ENCODE measurements around the gene RACGAP1.

The RACGAP1 gene

DNA sequence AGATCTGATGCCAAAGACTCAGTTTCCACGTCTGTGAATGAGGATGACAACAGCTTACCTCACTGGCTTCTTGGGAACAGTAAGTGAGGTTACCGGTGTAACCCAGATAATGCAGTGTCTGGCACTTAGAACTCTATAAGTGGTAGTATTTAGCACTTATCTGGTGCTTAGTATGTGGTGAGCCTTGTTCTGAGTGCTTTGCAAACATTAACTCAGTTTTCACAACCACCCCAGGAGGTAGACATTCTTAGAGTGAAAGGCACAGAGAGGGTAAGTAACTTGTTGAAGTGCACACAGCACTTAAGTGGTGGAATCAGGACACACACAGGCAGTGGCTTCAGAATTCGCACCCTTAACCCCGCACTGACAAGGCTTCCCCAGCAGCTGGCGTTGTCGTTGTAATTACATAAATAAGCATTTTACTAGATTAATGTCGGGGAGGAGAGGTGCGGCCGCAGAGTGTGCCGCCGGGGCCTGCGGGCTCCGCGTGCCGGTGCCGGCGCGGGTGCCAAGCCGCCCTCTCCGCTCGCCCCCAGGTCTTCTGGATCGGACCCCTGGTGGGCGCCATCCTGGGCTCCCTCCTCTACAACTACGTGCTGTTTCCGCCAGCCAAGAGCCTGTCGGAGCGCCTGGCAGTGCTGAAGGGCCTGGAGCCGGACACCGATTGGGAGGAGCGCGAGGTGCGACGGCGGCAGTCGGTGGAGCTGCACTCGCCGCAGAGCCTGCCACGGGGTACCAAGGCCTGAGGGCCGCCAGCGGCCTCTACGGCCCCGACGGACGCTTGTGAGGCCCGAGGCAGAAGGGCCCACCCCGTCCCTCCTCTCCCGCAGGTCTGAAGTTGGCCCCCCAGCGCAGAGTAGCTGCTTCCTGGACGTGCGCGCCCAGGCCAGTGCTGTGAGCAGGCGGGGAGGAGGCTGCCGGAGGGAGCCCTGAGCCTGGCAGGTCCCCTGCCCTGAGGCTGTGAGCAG, 70.1 kb downstream of the RACGAP1 start:
- DNase-seq (ENCODE audit: low read depth in 2 of 2): no peak

DNA sequence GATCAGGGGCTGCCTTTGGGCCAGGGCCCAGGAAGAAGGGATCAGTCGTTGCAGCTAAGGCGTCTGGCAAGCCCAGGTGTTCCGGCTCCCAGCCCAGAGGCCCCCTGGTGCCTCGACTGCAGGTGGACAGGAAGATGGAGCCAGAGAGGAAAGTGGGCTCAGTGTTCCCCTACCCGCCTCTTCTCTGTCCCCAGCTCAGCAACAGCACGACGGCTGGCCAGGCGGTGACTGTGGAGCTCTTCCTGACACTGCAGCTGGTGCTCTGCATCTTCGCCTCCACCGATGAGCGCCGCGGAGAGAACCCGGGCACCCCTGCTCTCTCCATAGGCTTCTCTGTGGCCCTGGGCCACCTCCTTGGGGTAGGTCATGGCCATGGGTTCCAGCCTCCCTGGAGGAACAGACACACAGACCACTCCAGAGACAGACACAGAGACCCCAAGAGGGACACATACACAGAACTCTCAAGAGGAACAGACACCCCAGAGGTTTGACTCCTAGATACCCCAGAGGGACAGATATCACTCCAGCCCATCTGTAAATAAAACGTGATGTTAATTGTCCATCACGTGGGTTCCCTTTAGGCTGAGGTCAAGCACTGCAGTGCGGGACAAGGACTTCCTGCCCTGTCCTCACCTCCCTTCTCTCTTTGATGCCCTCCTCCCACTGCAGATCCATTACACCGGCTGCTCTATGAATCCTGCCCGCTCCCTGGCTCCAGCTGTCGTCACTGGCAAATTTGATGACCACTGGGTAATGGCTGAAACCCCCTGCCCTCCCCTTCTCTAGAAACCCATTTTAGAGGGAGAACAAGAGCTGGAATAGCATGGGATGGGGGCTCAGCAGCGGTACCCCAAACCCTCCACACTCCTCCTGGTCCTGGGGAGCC, 71.1 kb downstream of the RACGAP1 start:
- DNase-seq (ENCODE audit: low read depth in 2 of 2): no peak

- no peak for DNase-seq (ENCODE audit: low read depth in 2 of 2)
These were observed 72.1 kb downstream of the RACGAP1 start for GRCh38 chr12:49953151-49953550.

DNA sequence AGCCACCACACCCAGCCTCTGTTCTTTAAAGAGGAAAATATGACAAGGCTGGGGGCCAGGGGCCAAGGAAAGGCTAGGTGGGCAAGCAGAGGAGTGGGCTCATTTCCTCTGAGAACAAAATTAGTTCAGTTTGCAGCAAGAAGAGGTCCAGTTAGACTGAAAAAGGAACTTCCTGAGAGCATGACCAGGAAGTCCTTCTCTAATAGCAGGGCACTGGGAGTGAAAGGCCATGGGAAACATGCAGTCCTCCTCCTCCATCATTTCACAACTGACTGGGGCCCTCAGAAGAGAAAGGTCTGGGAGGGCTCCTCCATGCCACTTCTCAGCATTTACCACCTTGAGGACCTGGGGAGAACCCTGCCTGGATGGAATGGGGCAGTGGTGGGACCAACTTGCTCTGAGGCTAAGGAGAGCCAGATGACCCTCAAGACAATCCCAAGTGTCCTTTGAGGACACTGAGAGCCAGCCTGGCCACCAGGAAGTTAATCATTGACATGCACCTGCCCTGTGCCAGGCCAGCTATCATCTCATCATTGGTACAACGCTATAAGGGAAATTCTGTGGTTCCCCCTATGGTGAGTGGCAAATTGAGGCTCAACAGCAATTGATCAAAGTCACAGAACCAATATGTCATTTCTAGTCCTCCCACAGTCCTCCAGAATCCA, 72.8 kb downstream of the RACGAP1 start:
- no peak for DNase-seq (ENCODE audit: low read depth in 2 of 2)

- DNase-seq (ENCODE audit: low read depth in 2 of 2): no peak
These were observed 73.7 kb downstream of the RACGAP1 start for GRCh38 chr12:49951411-49952240.

DNA sequence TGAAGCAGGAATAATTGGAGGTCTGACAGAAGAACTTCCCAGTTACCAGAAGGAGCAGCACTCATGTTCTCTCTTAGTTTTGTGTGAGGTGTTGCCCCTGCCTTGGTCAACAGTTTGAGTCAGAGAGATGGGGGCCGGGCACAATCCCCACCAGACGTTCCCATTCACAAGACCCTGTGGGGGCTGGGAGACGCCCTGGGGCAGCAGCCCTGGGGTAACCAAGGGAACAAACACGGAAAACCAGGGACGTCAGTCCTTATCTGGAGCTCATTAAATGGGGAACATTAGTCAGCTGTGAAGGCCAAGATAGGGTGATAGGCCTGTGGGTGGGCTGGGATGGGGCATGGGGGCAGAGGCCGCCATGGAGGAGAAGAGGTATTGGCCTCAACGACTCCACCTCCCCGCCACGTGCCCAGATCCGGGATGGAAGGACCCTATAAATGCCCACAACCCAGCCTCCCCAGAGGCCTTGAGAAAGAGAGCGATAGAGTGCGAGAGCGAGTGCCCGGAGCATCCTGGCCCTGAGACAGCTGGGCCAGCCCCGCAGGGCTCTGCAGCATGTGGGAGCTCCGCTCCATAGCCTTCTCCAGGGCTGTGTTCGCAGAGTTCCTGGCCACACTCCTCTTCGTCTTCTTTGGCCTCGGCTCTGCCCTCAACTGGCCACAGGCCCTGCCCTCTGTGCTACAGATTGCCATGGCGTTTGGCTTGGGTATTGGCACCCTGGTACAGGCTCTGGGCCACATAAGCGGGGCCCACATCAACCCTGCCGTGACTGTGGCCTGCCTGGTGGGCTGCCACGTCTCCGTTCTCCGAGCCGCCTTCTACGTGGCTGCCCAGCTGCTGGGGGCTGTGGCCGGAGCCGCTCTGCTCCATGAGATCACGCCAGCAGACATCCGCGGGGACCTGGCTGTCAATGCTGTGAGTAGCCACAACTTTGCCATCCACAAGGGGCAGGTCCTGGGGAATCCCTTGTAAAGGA, 74.7 kb downstream of the RACGAP1 start, which contains the start of gene AQP2:
Gene AQP2, plus strand, starts transcription at position 465 of the 979 bp plus-strand sequence. Its CDS starts 94 bp downstream, at position 559.
- DNase-seq (ENCODE audit: low read depth in 2 of 2): no peak

- DNase-seq (ENCODE audit: low read depth in 2 of 2): no peak
These were observed 75.4 kb downstream of the RACGAP1 start for GRCh38 chr12:49949866-49950265.

DNA sequence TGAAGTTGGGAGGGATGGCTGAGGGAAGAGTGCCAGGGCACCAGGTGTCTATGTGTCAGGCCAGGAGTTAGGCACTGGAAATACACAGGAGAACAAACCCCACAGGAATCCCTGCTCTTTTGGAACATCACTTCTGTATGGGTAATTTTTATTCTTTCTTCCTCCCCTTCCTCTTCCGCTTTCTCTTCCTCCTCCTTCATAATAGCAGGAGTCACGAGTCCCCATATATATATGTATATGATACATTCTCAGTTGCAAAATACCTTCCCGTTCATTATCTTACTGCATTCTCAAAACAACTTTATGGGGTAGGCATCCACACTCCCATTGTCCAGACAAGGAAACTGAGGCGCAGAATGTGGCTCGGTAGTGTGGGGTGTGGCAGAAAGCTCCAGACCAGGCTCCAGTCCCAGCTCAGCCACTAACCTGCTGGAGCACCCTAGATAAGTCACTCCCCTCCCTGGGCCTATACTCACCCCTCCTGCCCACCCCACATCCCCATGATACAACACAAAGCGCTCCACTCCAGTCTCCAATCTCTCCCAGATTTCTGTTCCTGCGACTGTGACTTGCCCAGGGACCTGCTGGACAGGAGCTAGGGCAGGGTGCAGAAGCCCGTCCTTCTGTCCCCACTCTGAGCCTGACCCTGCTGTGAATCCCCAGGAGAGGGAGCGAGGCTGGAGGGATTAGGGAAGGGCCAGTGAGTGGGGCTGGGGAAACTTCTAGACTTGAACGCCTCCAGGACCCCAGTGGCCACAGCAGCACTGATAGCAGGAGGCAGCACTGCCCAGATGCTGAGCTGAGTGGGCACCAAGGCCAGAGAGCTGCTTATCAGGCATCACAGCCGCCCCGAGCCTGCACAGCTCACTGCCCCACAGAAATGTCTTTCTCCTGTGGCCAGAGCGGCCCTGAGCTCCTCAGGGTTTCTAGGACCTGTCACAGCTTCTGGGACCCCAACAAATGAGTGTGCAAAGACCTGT, 76.1 kb downstream of the RACGAP1 start:
- DNase-seq (ENCODE audit: low read depth in 2 of 2): no peak

GRCh38 chr12:49947593-49948226, 77.6 kb downstream of the RACGAP1 start:
- no peak for DNase-seq (ENCODE audit: low read depth in 2 of 2)

DNA sequence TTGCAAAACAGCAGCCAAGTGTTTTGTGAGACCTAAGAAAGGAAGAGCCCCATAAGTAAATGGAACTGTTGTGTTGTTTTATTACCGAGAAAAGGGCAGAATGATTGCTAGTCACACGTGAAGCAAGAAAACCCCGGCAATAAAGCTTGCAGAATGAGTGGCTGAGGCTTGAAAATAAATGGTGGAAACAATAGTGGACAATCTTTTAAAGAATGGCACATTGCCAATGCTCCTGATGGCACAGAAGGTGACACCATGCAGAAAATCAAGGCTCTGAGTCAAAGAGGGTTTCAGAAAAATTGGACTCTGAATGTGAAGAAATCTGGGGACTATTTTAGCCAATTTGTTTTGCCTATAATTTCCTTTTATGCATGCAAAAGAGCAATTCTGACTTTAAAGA, 78.8 kb downstream of the RACGAP1 start:
- DNase-seq (ENCODE audit: low read depth in 2 of 2): no peak

DNA sequence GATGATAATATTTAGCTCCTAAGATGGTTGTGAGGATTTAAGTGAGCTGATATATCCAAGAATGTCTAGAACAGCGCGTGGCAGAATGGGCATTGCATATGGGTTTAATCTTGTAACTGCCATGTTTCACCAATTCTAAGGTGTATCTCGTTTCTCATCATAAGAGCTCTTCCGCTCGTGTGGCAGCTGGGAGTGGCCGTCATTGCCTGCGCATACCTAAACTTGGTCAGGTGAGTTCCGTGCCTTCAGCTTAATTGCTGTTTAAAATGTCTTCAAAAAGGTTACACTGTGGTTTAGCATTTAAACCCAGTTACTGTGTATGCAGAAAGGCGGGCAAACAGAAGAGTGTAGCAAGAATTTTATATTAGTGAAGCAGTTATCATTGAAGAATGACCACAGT, 79.2 kb downstream of the RACGAP1 start:
- no peak for DNase-seq (ENCODE audit: low read depth in 2 of 2)

GRCh38 chr12:49945394-49946080, 79.8 kb downstream of the RACGAP1 start:
- peak; percentile 62 to 68 for DNase-seq (ENCODE audit: low read depth in 2 of 2)

DNA sequence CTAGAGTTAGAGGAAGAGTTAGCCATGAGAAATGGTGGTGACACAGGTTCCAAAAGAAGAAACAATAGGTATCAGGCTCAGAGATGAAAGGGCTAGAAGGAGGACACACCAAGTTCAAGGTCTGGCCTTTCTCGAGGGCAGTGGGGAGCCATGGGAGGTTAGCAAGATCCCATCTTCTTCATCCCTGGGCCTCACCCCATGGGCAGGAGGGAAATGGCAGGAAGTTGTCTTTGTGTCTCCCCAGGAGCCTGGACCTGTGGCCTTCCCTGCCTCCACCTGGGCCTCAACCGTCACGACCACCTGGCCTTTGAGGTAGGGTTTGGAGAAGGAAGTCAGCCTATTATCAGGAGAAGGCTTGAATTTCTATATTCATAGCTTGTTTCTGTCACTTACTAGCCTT, 80.6 kb downstream of the RACGAP1 start:
- no peak for DNase-seq (ENCODE audit: low read depth in 2 of 2)

GRCh38 chr12:49944046-49944445, 81.2 kb downstream of the RACGAP1 start:
- no peak for DNase-seq (ENCODE audit: low read depth in 2 of 2)

- DNase-seq (ENCODE audit: low read depth in 2 of 2): no peak
These were observed 81.7 kb downstream of the RACGAP1 start for GRCh38 chr12:49943625-49943960.

DNA sequence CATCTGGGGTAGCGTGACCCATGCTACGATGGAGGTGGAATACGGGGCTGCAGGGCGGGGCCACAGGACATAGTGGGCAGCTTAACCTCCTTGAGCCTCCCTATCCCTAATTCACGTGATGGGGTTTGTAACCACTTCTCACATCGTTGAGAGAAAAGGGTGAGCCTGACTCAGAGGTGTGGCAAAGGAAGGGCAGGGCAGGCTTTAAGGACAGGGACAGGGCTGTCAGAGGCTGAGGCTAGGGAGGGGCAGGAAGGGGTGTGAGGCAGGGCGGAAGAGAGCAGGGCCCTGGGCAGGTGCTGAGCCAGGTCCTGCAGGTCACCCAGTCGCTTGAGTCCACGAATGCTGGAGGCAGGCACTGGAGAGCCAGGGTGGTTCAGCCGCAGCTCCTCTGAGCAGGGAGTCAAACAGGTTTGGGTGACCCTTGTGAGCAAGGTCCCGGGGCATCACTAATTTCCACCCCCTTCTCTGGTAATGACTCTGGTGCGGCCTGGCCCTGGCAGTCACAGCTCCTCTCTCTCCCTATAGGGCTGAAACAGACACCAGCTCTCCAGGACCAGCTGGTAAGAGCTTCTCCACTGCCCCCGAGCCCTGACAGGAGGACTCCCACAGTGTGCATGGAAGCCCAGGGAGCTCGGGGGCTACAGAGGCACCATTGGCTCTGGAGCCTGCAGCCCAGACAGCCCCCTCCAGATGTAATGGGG, 82.2 kb downstream of the RACGAP1 start:
- no peak for DNase-seq (ENCODE audit: low read depth in 2 of 2)

DNA sequence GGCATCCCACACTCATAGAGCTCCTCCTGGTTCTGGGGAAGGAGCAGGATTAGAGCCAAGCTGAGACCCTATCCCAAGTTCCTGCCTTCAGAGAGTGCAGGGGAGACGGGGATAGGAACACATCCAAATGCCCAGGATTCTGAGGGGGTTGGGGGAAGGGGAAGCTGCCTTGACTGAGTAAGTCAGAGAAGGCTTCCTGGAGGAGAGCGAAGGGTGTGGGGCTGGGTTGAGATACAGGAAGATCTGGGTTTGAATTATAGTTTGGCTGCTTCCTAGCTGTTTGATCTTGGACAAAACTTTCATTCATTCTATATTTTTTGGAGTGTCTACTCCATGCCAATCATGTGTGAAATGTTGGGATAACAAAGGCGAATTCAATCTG, 82.8 kb downstream of the RACGAP1 start:
- DNase-seq (ENCODE audit: low read depth in 2 of 2): no peak

All from stimulated activated CD8-positive, alpha-beta memory T cell treated with anti-CD3 and anti-CD28 coated beads, Interleukin-2, amount 100 ng/mL, for 1 hour (primary cell).